Stimulated activated CD8-positive, alpha-beta memory T cell treated with anti-CD3 and anti-CD28 coated beads, Interleukin-4, amount 100 ng/mL, for 4 hours (primary cell): ENCODE results near the gene RPS6KC1.
"Not testable (repeated sequence)": the region's sequence is repeated elsewhere in the genome, so short reads cannot be mapped to it uniquely, and the experiment has no call there.

Experiments used
- DNase-seq, 2 donors: peaks; one replicate each; pipeline ENCODE4 v3.0.0-alpha.2; 2020; ENCODE audit warnings: low read depth in 2 of 2, low spot score in 1 of 2

RPS6KC1 gene

DNA sequence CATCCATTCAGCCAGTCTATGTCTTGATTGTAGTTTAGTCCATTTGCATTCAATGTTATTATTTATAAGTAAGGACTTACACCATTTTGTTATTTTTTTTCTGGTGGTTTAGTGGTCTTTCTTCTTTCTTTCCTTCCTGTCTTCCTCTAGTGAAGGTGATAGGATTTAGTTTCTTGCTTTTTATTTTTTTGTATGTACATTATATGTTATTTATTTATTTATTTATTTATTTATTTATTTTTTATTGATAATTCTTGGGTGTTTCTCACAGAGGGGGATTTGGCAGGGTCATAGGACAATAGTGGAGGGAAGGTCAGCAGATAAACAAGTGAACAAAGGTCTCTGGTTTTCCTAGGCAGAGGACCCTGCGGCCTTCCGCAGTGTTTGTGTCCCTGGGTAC, 99.0 kb downstream of the RPS6KC1 start:
- DNase-seq = not testable (repeated sequence)

- DNase-seq = no peak
Observed at GRCh38 chr1:213154056-213154685, 103.1 kb downstream of the RPS6KC1 start.

DNA sequence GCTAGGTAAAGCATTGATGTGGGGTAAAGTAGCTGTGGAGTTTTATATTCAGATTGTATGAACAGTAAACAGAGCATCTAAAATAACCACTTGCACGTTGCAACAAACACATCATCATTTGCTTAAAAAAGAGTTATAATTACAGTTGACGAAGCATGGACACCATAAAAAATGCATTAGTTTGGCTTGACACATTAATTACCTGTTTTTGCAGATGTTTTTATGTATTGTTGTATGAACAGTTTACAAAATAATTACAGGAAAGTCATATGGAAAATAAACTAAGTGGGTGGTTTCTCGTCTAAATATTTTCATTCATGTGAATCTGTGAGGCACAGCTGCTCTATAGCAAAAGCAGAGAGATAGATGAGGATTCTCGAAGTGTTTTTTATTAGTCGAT, 108.3 kb downstream of the RPS6KC1 start:
- DNase-seq = no peak

DNA sequence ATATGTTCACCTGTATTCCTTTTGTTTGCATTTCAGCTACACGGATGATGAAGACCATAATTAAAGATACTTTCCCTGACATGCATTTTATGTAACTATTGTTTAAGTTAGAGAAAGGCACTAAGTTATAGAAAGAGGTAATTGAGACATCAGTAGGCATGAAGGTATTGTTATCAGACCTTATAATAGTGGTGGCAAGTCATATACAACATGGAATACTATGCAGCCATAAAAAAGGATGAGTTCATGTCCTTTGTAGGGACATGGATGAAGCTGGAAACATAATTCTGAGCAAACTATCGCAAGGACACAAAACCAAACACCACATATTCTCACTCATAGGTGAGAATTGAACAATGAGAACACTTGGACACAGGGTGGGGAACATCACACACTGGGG, 109.4 kb downstream of the RPS6KC1 start:
- DNase-seq = not testable (repeated sequence)

DNA sequence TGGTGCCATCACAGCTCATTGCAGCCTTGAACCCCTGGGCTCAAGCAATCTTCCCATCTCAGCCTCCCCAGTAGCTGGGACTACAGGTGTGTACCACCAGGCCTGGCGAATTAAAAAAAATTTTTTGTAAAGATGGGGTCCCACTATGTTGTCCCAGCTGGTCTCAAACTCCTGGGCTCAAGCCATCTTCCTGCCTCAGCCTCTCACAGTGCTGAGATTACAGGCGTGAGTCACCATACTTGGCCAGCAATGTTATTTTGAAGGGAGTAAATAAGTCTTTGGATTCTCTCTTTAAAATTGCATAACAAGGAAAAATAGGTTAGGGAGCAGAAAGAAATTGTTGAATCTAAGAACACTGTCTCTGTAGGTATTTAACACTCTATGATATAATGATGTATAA, 111.3 kb downstream of the RPS6KC1 start:
- DNase-seq = no peak

GRCh38 chr1:213162862-213163261, 111.8 kb downstream of the RPS6KC1 start:
- no peak for DNase-seq

DNA sequence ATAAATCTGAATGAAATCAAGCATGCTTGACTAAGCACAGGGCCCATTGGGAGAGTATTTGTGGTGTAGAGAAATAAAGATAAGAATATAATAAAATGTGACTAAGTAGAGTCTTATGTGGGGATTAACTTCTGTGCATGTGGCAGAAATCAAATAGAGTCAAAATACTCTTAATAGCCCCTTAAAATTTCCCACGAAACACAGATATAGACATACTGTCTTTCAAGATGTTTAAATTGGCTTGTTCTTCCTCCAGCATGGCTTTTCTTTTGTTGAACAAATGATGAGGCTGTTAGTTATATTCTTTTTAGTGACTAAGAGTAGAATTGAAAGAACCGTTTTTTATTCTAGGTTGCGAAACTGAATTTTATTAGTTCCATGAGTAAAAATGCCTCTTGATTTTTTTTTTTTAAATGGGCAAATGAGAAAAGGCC, 112.3 kb downstream of the RPS6KC1 start:
- no peak for DNase-seq

DNA sequence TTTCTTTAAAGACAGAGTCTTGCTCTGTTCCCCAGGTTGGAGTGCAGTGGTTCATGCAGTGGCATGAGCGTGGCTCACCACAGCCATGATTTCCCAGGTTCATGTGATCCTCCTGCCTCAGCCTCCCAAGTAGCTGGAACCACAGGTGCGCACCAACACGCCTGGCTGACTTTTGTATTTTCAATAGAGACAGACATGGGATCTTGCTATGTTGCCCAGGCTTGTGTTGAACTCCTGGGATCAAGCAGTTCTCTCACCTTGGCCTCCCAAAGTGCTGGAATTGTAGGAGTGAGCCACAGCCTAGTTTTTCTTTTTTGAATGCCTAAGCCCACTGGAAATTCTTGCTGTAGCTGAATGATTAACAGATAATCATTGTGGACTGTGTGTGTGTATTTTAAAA, 113.5 kb downstream of the RPS6KC1 start:
- DNase-seq = no peak

DNA sequence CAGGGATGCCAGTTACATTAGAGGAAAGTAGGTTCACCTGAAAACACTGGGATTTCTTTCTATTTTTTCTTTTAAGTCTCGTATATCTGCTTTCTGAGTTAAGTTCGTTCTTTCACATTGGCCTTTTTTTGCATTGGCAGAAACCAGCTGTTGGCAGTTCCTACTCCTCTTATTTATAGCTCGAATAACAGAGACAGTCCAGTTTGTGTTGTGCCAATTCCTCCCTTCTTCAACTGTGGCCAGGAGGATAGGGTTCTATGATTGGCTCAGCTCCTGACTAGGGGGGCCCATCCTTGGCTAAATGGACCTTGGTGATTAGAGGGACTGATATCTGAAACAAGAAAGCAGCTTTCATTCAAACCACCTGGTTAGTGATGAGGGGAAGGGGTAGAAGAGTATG, 115.8 kb downstream of the RPS6KC1 start:
- no peak for DNase-seq

GRCh38 chr1:213171711-213172110, 120.7 kb downstream of the RPS6KC1 start:
- DNase-seq = no peak

DNA sequence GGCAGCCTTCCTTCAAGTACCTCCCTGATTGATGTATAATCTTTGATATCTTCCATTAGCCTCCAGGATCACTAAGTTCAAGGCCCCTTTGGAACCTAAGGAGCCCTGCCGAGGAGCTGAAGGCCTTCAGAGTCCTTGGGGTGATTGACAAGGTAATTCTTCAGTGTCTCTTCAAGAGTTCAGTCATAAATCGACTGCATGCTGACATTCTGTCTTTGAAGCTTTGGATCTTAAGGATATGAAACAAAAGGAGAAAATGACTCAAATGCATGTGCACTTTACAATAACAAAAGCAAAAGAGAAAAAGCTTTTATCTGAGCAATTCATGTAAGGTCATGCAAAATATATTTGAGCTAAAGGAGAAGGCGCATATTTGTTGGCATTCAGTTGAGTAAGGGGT, 125.3 kb downstream of the RPS6KC1 start:
- no peak for DNase-seq

GRCh38 chr1:213179784-213180183, 128.7 kb downstream of the RPS6KC1 start:
- no peak for DNase-seq

- no peak for DNase-seq
Observed at GRCh38 chr1:213180833-213181232, 129.8 kb downstream of the RPS6KC1 start.

DNA sequence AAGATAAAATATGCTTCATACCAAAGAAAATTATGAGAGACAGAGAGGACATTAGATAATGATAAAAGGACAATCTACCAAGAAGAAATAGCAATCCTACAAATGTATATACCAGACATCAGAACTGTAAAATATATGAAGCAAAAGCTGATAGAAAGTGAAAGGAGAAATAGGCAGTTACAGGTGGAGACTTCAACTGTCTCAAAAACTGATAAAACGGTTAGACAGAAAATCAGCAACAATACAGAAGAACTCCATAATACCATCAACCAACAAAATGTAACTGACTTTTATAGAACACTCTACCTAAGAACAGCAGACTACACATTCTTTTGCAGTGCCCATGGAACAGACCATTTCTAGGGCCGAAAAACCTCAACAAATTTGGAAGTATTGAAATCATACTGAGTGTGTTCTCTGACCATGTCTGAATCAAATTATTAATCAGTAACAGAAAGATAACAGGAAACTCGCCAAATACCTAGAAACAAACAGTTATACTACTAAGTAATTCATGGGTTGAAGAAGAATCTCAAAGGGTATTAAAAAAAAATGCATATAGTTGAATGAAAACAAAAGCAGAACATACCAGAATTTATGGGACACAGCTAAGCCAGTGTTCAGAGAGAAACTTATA, 132.1 kb downstream of the RPS6KC1 start:
- DNase-seq = no peak

DNA sequence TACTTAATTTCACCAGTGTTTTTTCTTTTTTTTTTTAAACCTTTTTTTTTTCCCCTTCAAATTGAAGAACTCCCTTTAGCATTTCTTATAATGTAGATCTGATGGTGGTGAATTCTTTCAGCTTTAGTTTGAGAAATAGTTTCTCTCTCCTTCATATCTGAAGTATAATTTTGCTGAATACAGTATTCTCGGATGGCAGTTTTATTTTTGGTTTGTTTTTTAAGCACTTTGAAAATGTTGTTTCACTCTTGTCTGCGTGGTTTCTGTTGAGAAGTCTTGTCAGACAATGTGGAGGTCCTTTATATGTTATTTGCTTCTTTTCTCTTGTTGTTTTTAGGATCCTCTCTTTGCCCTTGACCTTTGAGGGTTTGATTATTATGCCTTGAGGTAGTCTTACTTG, 135.1 kb downstream of the RPS6KC1 start:
- DNase-seq = no peak

GRCh38 chr1:213192026-213192425, 141.0 kb downstream of the RPS6KC1 start:
- DNase-seq = no peak

DNA sequence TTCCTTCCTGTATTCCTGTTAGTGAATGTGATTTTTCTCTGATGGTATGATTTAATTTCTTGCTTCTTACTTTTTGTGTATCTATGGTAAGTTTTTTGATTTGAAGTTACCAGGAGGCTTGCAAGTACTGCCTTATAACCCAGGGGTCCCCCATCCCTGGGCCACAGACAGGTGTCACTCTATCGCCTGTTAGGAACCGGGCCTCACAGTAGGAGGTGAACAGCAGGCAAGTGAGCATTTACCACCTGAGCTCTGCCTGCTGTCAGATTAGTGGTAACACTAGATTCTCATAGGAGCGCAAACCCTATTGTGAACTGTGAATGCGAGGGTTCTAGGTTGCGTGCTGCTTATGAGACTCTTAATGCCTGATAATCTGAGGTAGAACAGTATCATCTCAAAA, 143.3 kb downstream of the RPS6KC1 start:
- no peak for DNase-seq

DNA sequence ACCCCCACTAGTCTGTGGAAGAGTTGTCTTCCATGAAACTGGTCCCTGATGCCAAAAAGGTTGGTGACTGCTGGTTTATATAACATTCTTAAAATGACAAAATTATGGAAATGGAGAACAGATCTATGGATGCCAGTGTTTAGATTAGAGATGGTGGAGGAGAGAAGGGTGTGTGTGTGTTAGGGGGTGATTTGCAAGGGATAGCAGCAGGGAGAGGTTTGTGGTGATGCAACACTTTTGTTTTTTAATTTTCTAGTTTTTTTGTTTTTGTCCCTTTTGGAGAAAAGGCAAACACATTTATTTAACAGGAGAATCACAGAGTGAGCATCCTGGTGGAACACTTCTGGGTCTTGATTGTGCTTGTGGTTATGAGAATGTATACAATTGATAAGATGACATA, 143.8 kb downstream of the RPS6KC1 start:
- no peak for DNase-seq

DNA sequence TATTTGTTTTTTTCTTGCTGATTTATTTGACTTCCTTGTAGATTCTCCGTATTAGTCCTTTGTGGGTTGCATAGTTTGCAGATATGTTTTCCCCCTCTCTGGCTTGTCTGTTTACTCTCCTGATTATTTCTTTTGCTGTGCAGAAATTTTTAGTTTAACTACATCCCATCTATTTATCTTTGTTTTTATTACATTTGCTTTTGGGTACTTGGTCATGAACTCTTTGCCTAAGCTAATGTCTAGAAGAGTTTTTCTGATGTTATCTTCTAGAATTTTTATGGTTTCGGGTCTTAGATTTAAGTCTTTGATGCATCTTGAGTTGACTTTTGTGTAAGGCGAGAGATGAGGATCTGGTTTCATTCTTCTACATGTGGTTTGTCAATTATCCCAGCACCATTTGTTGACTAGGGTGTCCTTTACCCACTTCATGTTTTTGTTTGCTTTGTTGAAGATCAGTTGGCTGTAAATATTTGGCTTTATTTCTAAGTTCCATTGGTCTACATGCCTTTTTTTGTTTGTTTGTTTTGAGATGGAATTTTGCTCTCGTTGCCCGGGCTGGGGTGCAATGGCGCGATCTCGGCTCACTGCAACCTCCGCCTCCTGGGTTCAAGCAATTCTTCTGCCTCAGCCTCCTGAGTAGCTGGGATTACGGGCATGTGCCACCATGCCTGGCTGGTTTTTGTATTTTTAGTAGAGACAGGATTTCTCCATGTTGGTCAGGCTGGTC, 145.4 kb downstream of the RPS6KC1 start:
- DNase-seq = not testable (repeated sequence)

GRCh38 chr1:213200630-213201029, 149.6 kb downstream of the RPS6KC1 start:
- DNase-seq = no peak

- no peak for DNase-seq
Observed at GRCh38 chr1:213201380-213202155, 150.5 kb downstream of the RPS6KC1 start.

- no peak for DNase-seq
Observed at GRCh38 chr1:213211201-213211600, 160.2 kb downstream of the RPS6KC1 start.
